ENCODE measurements around the gene KIRREL3. TPM values are rescaled to one million over a fixed set of nuclear protein-coding genes. Genes with fewer than 3 reads are reported as not detected.

The KIRREL3 gene
- total and polyA plus RNA-seq, 2 of the 8 experiments (the other 6 are each of a cell fraction or from before 2014, with no cell fraction given), result 0.29 to 0.32 TPM

GRCh38 chr11:126857860-126858808, 142.4 kb downstream of the KIRREL3 start (continued):
- TF ChIP-seq CTCF (IDR thresholded peaks at IDR 0.05; ENCODE audit: control extremely low read depth in 1 of 3, insufficient read depth in 1 of 3, low read depth in 1 of 3, low read length in 3 of 3) (no peak), RFX5 (IDR thresholded peaks at IDR 0.05; ENCODE audit: borderline replicate concordance, low read depth, low read length) (no peak), YY1 (IDR thresholded peaks at IDR 0.05; ENCODE audit: low read depth, low read length) (no peak), SIX5 (IDR thresholded peaks at IDR 0.05; ENCODE audit: low read depth, low read length) (no peak)

Measured in H1 (cell line).